ENCODE results near the gene LRP11. TPM values are rescaled to one million over a fixed set of nuclear protein-coding genes. Genes with fewer than 3 reads are reported as not detected.
"Not testable (repeated sequence)": the region's sequence is repeated elsewhere in the genome, so short reads cannot be mapped to it uniquely, and the experiment has no call there.

LRP11 gene
- total RNA-seq, 1 donor from 2014 or later: 17.8 TPM

GRCh38 chr6:149909701-149910470, 45.7 kb upstream of the LRP11 start:
- no peak for DNase-seq (ENCODE audit: low spot score in 2 of 2, unreplicated experiment in 2 of 2)
- H3K4me1 Mint-ChIP-seq: no peaks in the 10 kb centered on the region
- peaks cover 57% of the 10 kb centered on the region for H3K27me3 Mint-ChIP-seq (ENCODE audit: low read depth)
- H3K4me3 Mint-ChIP-seq: no peak overlapping the region
- no peak for TF ChIP-seq CTCF (IDR thresholded peaks at IDR 0.05; ENCODE audit: unreplicated experiment)
- no peaks in the 10 kb centered on the region for H3K36me3 Mint-ChIP-seq
- H3K9me3 Mint-ChIP-seq: peaks cover 21% of the 10 kb centered on the region
- no peak overlapping the region for H3K27ac Mint-ChIP-seq

GRCh38 chr6:149908480-149908879, 44.3 kb upstream of the LRP11 start:
- DNase-seq (ENCODE audit: low spot score in 2 of 2, unreplicated experiment in 2 of 2): not testable (repeated sequence)
- peaks cover 56% of the 10 kb centered on the region for H3K27me3 Mint-ChIP-seq (ENCODE audit: low read depth)

GRCh38 chr6:149907317-149907716, 43.2 kb upstream of the LRP11 start:
- Mint-ChIP-seq H3K4me3 (no peak overlapping the region), H3K27me3 (ENCODE audit: low read depth) (peaks cover 54% of the 10 kb centered on the region), H3K9me3 (peaks cover 21% of the 10 kb centered on the region), H3K27ac (no peak overlapping the region), H3K4me1 (no peaks in the 10 kb centered on the region), H3K36me3 (no peaks in the 10 kb centered on the region)
- no peak for TF ChIP-seq CTCF (IDR thresholded peaks at IDR 0.05; ENCODE audit: unreplicated experiment)
- no peak for DNase-seq (ENCODE audit: low spot score in 2 of 2, unreplicated experiment in 2 of 2)

More at GRCh38 chr6:149908480-149908879, 44.3 kb upstream of the LRP11 start:
- not testable (repeated sequence) for H3K27ac Mint-ChIP-seq, H3K4me3 Mint-ChIP-seq, H3K4me1 Mint-ChIP-seq, H3K36me3 Mint-ChIP-seq
- peaks cover 21% of the 10 kb centered on the region for H3K9me3 Mint-ChIP-seq

GRCh38 chr6:149906405-149906804, 42.2 kb upstream of the LRP11 start:
- H3K27me3 Mint-ChIP-seq (ENCODE audit: low read depth): peaks cover 58% of the 10 kb centered on the region
- peaks cover 21% of the 10 kb centered on the region for H3K9me3 Mint-ChIP-seq

GRCh38 chr6:149905911-149906371, 41.8 kb upstream of the LRP11 start:
- Mint-ChIP-seq H3K36me3 (no peaks in the 10 kb centered on the region), H3K4me3 (no peak overlapping the region), H3K9me3 (peaks cover 21% of the 10 kb centered on the region), H3K4me1 (no peaks in the 10 kb centered on the region), H3K27ac (no peak overlapping the region), H3K27me3 (ENCODE audit: low read depth) (peaks cover 56% of the 10 kb centered on the region)
- TF ChIP-seq CTCF (IDR thresholded peaks at IDR 0.05; ENCODE audit: unreplicated experiment): no peak
- DNase-seq (ENCODE audit: low spot score in 2 of 2, unreplicated experiment in 2 of 2): no peak

More at GRCh38 chr6:149906405-149906804, 42.2 kb upstream of the LRP11 start:
- H3K36me3 Mint-ChIP-seq: no peaks in the 10 kb centered on the region
- H3K4me1 Mint-ChIP-seq: no peaks in the 10 kb centered on the region
- DNase-seq (ENCODE audit: low spot score in 2 of 2, unreplicated experiment in 2 of 2): no peak
- TF ChIP-seq CTCF (IDR thresholded peaks at IDR 0.05; ENCODE audit: unreplicated experiment): no peak
- no peak overlapping the region for H3K27ac Mint-ChIP-seq
- no peak overlapping the region for H3K4me3 Mint-ChIP-seq

GRCh38 chr6:149905371-149905910, 41.3 kb upstream of the LRP11 start:
- Mint-ChIP-seq H3K27ac (no peak overlapping the region), H3K4me3 (no peak overlapping the region), H3K36me3 (no peaks in the 10 kb centered on the region), H3K4me1 (no peaks in the 10 kb centered on the region), H3K27me3 (ENCODE audit: low read depth) (peaks cover 55% of the 10 kb centered on the region), H3K9me3 (peaks cover 21% of the 10 kb centered on the region)
- TF ChIP-seq CTCF (IDR thresholded peaks at IDR 0.05; ENCODE audit: unreplicated experiment): no peak
- DNase-seq (ENCODE audit: low spot score in 2 of 2, unreplicated experiment in 2 of 2): no peak
